ENCODE measurements around the gene GASK1A.
"Not testable (repeated sequence)": the region's sequence is repeated elsewhere in the genome, so short reads cannot be mapped to it uniquely, and the experiment has no call there.

Gene GASK1A

DNA sequence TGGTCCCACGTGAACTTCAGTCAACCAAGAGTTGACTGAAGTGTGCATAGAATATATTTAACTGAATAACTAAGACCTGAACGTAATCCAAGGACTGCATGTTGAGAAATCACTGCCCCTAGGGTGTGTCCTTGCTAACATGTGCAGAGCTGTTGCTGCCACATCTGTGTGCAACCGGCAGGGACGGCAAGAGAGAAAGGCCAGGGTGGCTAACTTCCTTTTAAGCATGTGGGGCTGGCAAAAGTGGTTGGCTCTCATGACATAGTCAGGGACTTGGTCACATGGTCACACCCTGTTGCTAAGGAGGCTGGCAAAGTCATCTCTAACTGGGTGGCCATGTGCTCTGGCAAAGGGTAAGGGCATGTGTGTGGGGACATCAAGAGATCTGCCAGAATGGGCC, 52.4 kb downstream of the GASK1A start:
- no peak for DNase-seq (ENCODE audit: low read depth in 2 of 2)

DNA sequence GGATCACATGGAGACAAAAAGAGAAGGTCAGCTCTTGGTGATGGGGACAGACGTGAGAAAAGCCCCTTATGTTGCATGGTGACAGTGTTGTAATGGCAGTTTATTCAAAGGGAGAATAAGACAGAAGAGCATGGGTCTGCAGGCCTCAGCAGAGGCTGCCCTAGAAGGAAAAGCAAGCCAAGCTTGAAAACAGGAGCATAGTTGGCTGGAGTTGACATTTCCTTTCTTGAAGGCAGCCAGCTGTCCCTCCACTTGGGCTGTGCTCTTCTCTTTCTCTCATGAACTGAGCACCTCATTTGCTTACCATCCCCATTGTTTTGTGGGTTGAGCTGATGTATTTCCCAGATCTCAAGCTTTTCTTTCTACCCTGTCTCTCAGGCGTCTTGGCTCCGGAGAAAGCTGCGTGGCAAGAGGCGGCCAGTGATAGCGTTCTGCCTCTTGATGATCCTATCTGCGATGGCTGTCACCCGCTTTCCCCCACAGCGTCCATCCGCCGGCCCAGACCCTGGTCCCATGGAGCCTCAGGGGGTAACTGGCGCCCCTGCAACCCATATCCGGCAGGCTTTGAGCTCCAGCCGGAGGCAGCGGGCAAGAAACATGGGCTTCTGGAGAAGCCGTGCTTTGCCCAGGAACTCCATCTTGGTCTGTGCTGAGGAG, 52.9 kb downstream of the GASK1A start:
- DNase-seq (ENCODE audit: low read depth in 2 of 2), result no peak

DNA sequence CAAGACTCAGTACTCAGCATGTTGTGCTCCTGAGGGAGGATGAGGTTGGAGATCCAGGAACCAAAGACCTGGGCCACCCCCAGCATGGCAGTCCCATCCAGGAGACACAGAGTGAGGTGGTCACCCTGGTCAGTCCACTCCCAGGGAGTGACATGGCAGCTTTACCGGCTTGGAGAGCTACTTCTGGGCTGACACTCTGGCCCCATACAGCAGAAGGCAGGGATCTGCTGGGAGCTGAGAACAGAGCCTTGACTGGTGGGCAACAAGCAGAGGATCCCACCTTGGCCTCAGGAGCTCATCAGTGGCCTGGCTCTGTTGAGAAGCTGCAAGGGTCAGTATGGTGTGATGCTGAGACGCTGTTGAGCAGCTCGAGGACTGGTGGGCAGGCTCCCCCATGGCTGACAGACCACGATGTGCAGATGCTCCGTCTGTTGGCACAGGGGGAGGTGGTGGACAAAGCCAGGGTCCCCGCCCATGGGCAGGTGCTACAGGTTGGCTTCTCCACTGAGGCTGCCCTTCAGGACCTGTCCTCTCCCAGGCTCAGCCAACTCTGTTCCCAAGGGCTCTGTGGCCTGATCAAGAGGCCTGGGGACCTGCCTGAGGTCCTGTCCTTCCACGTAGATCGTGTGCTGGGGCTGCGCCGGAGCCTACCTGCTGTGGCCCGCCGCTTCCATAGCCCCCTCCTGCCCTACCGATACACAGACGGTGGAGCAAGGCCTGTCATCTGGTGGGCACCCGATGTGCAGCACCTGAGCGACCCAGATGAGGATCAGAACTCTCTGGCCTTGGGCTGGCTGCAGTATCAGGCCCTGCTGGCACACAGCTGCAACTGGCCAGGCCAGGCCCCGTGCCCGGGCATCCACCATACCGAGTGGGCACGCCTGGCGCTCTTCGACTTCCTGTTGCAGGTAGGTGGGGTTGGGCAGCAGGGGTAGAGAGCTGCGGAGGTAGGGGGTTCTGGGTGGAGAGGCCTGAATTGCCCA, 53.8 kb downstream of the GASK1A start:
- no peak for DNase-seq (ENCODE audit: low read depth in 2 of 2)

DNA sequence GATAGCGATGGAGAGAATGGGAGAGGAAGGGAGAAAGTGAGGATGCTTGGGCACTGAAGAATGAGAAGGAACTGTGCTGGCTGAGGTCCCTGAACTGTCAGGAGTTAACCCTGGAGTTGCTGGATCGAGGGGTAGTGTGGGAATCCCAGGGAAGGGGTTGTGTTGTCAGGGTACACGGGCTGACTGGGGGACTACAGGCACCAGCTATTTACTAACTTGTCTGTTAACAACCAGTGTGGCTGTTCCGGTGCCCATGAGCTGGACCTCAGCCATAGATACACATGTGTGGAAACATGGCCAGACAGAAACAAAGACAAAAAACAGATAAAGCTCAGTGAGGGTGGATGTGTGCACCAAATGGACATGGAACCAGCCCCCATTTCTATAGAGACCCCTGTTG, 55.1 kb downstream of the GASK1A start:
- no peak for DNase-seq (ENCODE audit: low read depth in 2 of 2)

DNA sequence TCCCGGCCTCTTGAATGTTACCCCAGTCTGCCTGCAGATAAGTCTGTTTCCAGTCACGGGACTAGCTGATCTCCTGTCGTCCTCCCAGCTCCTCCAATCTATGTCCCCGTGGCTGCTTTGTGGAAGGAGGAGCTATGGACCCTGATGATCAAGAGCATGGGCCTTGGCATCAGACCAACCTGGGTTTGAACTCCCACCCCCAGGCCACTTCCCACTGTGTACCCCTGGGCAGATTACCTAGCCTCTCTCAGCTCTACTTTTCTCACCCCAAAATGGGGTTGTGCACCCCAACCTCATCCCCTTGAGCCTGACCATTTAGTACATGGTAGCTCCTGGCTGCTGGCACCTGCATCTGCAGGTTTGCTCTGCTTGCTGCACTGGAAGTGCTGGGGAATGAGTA, 55.8 kb downstream of the GASK1A start:
- DNase-seq (ENCODE audit: low read depth in 2 of 2), result no peak

- DNase-seq (ENCODE audit: low read depth in 2 of 2), result no peak
These were observed 56.8 kb downstream of the GASK1A start for GRCh38 chr3:43035801-43036365.

- no peak for DNase-seq (ENCODE audit: low read depth in 2 of 2)
These were observed 57.7 kb downstream of the GASK1A start for GRCh38 chr3:43036621-43037423.

DNA sequence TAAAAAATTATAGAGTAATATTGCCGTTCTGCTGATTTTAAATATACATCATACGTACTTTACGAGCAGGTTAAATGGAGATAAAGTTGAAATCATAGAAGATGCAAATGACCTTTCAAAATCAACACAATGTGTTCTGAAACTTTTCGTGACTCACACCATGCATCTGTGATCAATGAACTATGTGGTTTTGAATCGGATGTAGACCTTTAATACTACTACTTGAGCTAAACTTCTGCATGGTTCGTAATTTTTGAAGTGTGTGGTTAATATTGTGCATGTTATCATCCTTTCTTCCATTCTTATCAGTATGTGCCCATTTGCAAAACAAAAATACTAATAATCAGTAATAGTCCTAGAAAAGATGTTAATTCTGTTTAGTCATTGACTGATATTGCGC, 58.9 kb downstream of the GASK1A start:
- DNase-seq (ENCODE audit: low read depth in 2 of 2), result no peak

- DNase-seq (ENCODE audit: low read depth in 2 of 2), result no peak
These were observed 62.4 kb downstream of the GASK1A start for GRCh38 chr3:43041517-43041916.

- no peak for DNase-seq (ENCODE audit: low read depth in 2 of 2)
These were observed 64.1 kb downstream of the GASK1A start for GRCh38 chr3:43043071-43043766.

- DNase-seq (ENCODE audit: low read depth in 2 of 2), result no peak
These were observed 64.7 kb downstream of the GASK1A start for GRCh38 chr3:43043793-43044192.

- DNase-seq (ENCODE audit: low read depth in 2 of 2), result not testable (repeated sequence)
These were observed 66.0 kb downstream of the GASK1A start for GRCh38 chr3:43045079-43045478.

GRCh38 chr3:43046583-43046982, 67.5 kb downstream of the GASK1A start:
- DNase-seq (ENCODE audit: low read depth in 2 of 2), result no peak

GRCh38 chr3:43048470-43048869, 69.4 kb downstream of the GASK1A start:
- no peak for DNase-seq (ENCODE audit: low read depth in 2 of 2)

GRCh38 chr3:43053291-43053690, 74.2 kb downstream of the GASK1A start:
- DNase-seq (ENCODE audit: low read depth in 2 of 2), result no peak

- DNase-seq (ENCODE audit: low read depth in 2 of 2), result no peak
These were observed 75.6 kb downstream of the GASK1A start for GRCh38 chr3:43054754-43055153.

DNA sequence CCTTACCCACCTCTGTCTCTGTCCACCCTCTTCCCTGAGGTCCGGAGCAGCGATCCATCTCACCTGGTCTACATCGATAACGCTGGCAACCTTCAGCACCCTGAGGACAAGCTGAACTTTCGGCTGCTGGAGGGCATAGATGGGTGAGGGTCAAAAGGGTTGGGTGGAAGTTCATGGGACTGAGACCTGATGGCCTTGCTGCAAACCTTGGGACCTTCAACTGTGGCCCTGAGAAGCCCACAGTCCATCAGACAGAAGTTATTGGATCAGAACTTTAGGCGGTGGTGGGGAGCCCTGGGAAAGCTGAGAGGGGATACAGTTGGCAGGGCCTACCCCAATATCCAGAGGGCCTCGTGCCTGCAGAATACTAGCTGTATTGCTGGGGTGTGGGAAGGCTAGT, 76.3 kb downstream of the GASK1A start:
- no peak for DNase-seq (ENCODE audit: low read depth in 2 of 2)

DNA sequence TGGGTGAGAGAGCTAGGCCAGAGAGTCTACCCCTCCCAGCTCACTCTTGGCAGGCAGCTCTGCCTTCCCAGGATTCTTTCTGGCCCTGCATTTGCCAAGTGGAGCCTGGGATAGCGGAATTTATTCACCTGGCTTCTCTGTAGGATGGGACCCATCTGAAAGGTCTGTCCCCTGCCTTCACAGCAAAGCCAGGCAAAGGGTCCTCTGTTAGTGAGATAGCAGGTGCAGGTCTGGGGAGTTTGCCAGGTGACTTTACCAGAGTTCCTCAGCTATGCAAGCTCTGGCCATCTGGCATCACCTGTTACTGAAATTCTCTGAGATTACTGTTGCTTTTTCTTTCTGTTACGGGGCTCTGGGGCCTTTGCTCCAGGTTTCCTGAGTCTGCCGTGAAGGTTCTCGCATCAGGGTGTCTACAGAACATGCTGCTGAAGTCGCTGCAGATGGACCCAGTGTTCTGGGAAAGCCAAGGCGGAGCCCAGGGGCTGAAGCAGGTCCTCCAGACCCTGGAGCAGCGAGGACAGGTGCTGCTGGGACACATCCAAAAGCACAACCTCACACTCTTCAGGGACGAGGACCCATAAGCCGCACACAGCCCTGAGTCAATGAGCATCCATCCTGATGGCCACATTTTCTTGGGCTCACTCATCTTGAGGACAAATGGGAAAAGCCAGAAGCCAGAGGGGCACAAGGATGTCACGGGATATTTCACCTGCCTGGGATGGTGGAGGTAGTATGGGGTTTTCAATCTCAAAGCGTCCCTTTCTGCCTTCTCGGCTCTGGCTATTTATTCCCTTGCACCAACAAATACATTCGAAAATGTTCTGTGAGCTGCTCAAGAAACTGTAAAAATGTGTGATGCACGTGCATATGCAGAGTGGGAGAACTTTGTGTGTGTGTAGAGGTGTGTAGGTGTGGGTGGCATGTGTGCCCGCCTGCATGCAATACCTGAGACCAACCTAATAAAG, 77.0 kb downstream of the GASK1A start:
- no peak for DNase-seq (ENCODE audit: low read depth in 2 of 2)

DNA sequence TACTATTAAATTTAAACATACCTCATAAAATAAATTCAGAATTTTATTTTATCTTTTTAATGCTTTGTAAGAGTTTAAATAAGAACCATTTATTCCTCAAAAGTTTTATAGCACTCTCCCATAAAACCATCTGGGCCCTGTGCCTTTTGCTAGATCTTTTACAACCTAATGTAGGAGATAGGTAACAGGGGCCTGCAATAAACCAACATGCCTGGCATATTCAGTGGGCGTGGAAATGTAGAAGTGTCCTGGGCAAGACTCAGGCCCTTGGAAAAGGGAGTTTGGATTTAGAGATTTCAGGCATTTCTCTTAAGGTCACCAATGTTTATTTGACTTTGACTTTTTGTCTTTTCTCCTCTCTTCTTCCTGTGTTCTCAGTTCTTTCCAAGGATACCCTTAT, 80.3 kb downstream of the GASK1A start:
- DNase-seq (ENCODE audit: low read depth in 2 of 2), result no peak
